Cardiac septum (tissue), 1 donor: Measurements from ENCODE around the gene BLNK. TPM values are rescaled to one million over a fixed set of nuclear protein-coding genes. Genes with fewer than 3 reads are reported as not detected.
A peak's percentile ranks its signal among the peaks of the same experiment; 100 is the strongest.
"Not testable (repeated sequence)": the region's sequence is repeated elsewhere in the genome, so short reads cannot be mapped to it uniquely, and the experiment has no call there.

Experiments
- DNase-seq: peaks from one replicate; pipeline ENCODE4 v3.0.0-alpha.2; 2020; ENCODE audit warnings: low spot score
- intact Hi-C: fragments of 100-400 bp; cut with DNase I; formaldehyde crosslinking; loops from one replicate; pipeline ENCODE4 v1.14.0; 2022
- long read RNA-seq: library from polyadenylated mRNA; unstranded; transcript quantifications from one replicate; pipeline ENCODE4 v2.0.0, GENCODE V29; 2021
- total RNA-seq: library from RNA; stranded (reverse); fragmentation: NEBNext Ultra II Directional; extraction: Animal tissue kit (Norgen Biotek cat#: 25700); gene quantifications from one replicate; pipeline ENCODE4 v1.2.1, GENCODE V29; 2021
- donor health status: DM: no; HTN: no; CAD: no.

BLNK gene
- total RNA-seq = 0.86 TPM
- long read RNA-seq = 0 reads

- intact Hi-C loops = no loop called here
- no peak for DNase-seq
Observed at GRCh38 chr10:96271016-96271815, at the start of gene BLNK. BLNK (minus strand) TSS chr10:96271569; CDS start chr10:96271398, 171 bp downstream.

GRCh38 chr10:96319754-96320474, 48.5 kb upstream of the BLNK start:
- intact Hi-C loops = no loop called here
- DNase-seq = no peak

- intact Hi-C loops = no loop called here
- DNase-seq = no peak
Observed at GRCh38 chr10:96317067-96317833, 45.9 kb upstream of the BLNK start.

- no peak for DNase-seq
- intact Hi-C loops = no loop called here
Observed at GRCh38 chr10:96313344-96313743, 42.0 kb upstream of the BLNK start.

- no peak for DNase-seq
- intact Hi-C loops = no loop called here
Observed at GRCh38 chr10:96311180-96311715, 39.9 kb upstream of the BLNK start.

GRCh38 chr10:96310321-96310669, 38.9 kb upstream of the BLNK start:
- intact Hi-C loops = no loop called here
- DNase-seq = no peak

GRCh38 chr10:96309628-96310320, 38.4 kb upstream of the BLNK start:
- DNase-seq = no peak
- intact Hi-C loops = no loop called here

GRCh38 chr10:96308854-96309253, 37.5 kb upstream of the BLNK start:
- intact Hi-C loops, DNase-seq: not testable (repeated sequence)

- DNase-seq = peak; percentile 77
- intact Hi-C loops = no loop called here
Observed at GRCh38 chr10:96306516-96306915, 35.1 kb upstream of the BLNK start.

- DNase-seq = no peak
- intact Hi-C loops = no loop called here
Observed at GRCh38 chr10:96305019-96305418, 33.6 kb upstream of the BLNK start.

GRCh38 chr10:96304230-96304629, 32.9 kb upstream of the BLNK start, which contains the start of gene DNTT:
DNTT (plus strand) TSS chr10:96304434; CDS start chr10:96304498, 64 bp downstream.
- intact Hi-C loops = no loop called here
- no peak for DNase-seq

GRCh38 chr10:96301616-96302015, 30.2 kb upstream of the BLNK start:
- no peak for DNase-seq

GRCh38 chr10:96299383-96299782, 28.0 kb upstream of the BLNK start:
- intact Hi-C loops = no loop called here
- no peak for DNase-seq

More at GRCh38 chr10:96301616-96302015, 30.2 kb upstream of the BLNK start:
- intact Hi-C loops = no loop called here

- DNase-seq = no peak
- intact Hi-C loops = no loop called here
Observed at GRCh38 chr10:96298362-96298761, 27.0 kb upstream of the BLNK start.

- DNase-seq = no peak
- intact Hi-C loops = no loop called here
Observed at GRCh38 chr10:96297486-96297885, 26.1 kb upstream of the BLNK start.

GRCh38 chr10:96295475-96295874, 24.1 kb upstream of the BLNK start:
- DNase-seq = no peak
- intact Hi-C loops = no loop called here

GRCh38 chr10:96292971-96293920, 21.9 kb upstream of the BLNK start:
- no peak for DNase-seq
- intact Hi-C loops = loop anchor here (2.0 to 5.0 kb wide), 2 partner anchors 62 to 276 kb away; no protein-coding TSS in a partner anchor
